K562 (cell line): ENCODE measurements around the gene POLR2J. TPM values are rescaled to one million over a fixed set of nuclear protein-coding genes. Genes with fewer than 3 reads are reported as not detected.

Experiments used
- CTBP1 ChIP-seq: fragments of 450-650 bp; IDR thresholded peaks from 2 replicates; pipeline ENCODE4 v1.6.1; 2016; ENCODE audit warnings: borderline replicate concordance
- DDX20 ChIP-seq: fragments of 450-650 bp; IDR thresholded peaks from 2 replicates; pipeline ENCODE4 v1.6.1; 2016; ENCODE audit warnings: missing genetic modification characterization, low read depth, mild to moderate bottlenecking, missing compliant biosample characterization, moderate library complexity
- EHMT2 ChIP-seq: fragments of 450-650 bp; IDR thresholded peaks from 2 replicates; pipeline ENCODE4 v1.6.1; 2018; ENCODE audit warnings: antibody characterized with exemption
- FOS ChIP-seq: IDR thresholded peaks from 3 replicates; pipeline ENCODE4 v1.6.1; 2011; ENCODE audit not compliant: insufficient read length; ENCODE audit errors: extremely low read depth
- HDAC2 ChIP-seq: fragments of 450-650 bp; IDR thresholded peaks from 2 replicates; pipeline ENCODE4 v1.6.1; 2016; ENCODE audit warnings: mild to moderate bottlenecking
- HDAC3 ChIP-seq: fragments of 450-650 bp; IDR thresholded peaks from 2 replicates; pipeline ENCODE4 v1.6.1; 2018; ENCODE audit warnings: borderline replicate concordance, mild to moderate bottlenecking, moderate library complexity; ENCODE audit not compliant: partially characterized antibody
- IRF2 ChIP-seq: sonication (generic); formaldehyde crosslinking; IDR thresholded peaks from 2 replicates; pipeline ENCODE4 v1.8.1; 2022; ENCODE audit warnings: mild to moderate bottlenecking, missing genetic modification reagents
- KDM5B ChIP-seq: fragments of 200-600 bp; sonication (generic); IDR thresholded peaks from 2 replicates; pipeline ENCODE4 v1.6.1; 2012; ENCODE audit warnings: low read depth, mild to moderate bottlenecking, moderate library complexity, low read length, control low read depth, inconsistent platforms; ENCODE audit not compliant: insufficient replicate concordance
- MEIS2 ChIP-seq: fragments of 450-650 bp; IDR thresholded peaks from 2 replicates; pipeline ENCODE4 v1.6.1; 2014; ENCODE audit warnings: mild to moderate bottlenecking; ENCODE audit not compliant: partially characterized antibody
- RBFOX2 ChIP-seq: fragments of 200-400 bp; formaldehyde crosslinking; IDR thresholded peaks from 2 replicates; pipeline ENCODE4 v1.6.1; 2017; ENCODE audit warnings: low read depth, mild to moderate bottlenecking, low read length, moderate library complexity
- SP2 ChIP-seq: IDR thresholded peaks from 2 replicates; pipeline ENCODE4 v1.6.1; 2011; ENCODE audit warnings: mild to moderate bottlenecking, low read depth, low read length, moderate library complexity; ENCODE audit not compliant: poor library complexity, severe bottlenecking; ENCODE audit errors: extremely low read depth
- SRSF3 ChIP-seq: fragments of 200-400 bp; formaldehyde crosslinking; IDR thresholded peaks from 2 replicates; pipeline ENCODE4 v1.6.1; 2016; ENCODE audit warnings: mild to moderate bottlenecking, low read length, moderate library complexity; ENCODE audit not compliant: insufficient read depth
- STAT5B ChIP-seq: fragments of 250-450 bp; sonication (Bioruptor Pico); IDR thresholded peaks from 2 replicates; pipeline ENCODE4 v1.8.0; 2021; ENCODE audit warnings: mild to moderate bottlenecking, inconsistent platforms
- TFAP4 ChIP-seq: sonication (generic); formaldehyde crosslinking; IDR thresholded peaks from 2 replicates; pipeline ENCODE4 v1.8.0; 2022; ENCODE audit warnings: missing genetic modification reagents, mild to moderate bottlenecking, moderate library complexity, borderline replicate concordance
- YBX1 ChIP-seq: fragments of 450-650 bp; IDR thresholded peaks from 2 replicates; pipeline ENCODE4 v1.7.1; 2016; ENCODE audit warnings: mild to moderate bottlenecking
- YY1 ChIP-seq, 3 experiments: IDR thresholded peaks; 2 replicates each; pipeline ENCODE4 v1.6.1; 2011; ENCODE audit warnings: low read length in 2 of 3, mild to moderate bottlenecking in 2 of 3, moderate library complexity in 2 of 3, borderline replicate concordance in 1 of 3, control low read depth in 1 of 3, low read depth in 1 of 3; ENCODE audit not compliant: insufficient read depth in 3 of 3, insufficient replicate concordance in 2 of 3, control insufficient read depth in 1 of 3, insufficient read length in 1 of 3; ENCODE audit errors: extremely low read depth in 1 of 3
- ZBTB1 ChIP-seq: sonication (generic); formaldehyde crosslinking; IDR thresholded peaks from 2 replicates; pipeline ENCODE4 v1.8.1; 2023; ENCODE audit warnings: missing genetic modification reagents, low read depth, mild to moderate bottlenecking, borderline replicate concordance
- ZBTB34 ChIP-seq: fragments of 250-450 bp; sonication (Bioruptor Pico); IDR thresholded peaks from 2 replicates; pipeline ENCODE4 v1.8.0; 2021; ENCODE audit warnings: mild to moderate bottlenecking, moderate library complexity
- ZNF592 ChIP-seq: fragments of 450-650 bp; IDR thresholded peaks from 2 replicates; pipeline ENCODE4 v1.6.1; 2017; ENCODE audit warnings: antibody characterized with exemption, mild to moderate bottlenecking
- ZNF696 ChIP-seq: fragments of 250-450 bp; sonication (Bioruptor Pico); conservative IDR thresholded peaks from 2 replicates; pipeline ENCODE4 v1.4.0; 2020; ENCODE audit warnings: mild to moderate bottlenecking, moderate library complexity
- ZNF707 ChIP-seq: fragments of 250-450 bp; sonication (Bioruptor Pico); conservative IDR thresholded peaks from 2 replicates; pipeline ENCODE4 v1.8.0; 2022; ENCODE audit warnings: inconsistent platforms, mild to moderate bottlenecking, moderate library complexity
- polyA plus RNA-seq, 8 experiments: library from polyadenylated mRNA; depleted of rRNA in 4 of 8; stranded (reverse) in 5 of 8; unstranded in 3 of 8; fragments of >200 nt; fragmentation: Nextera tagmentation in 2 of 8; fragmentation: Illumina TruSeq in 1 of 8; extraction: Ambion mirVana in 2 of 8; extraction: Trizol in 1 of 8; gene quantifications; 2 replicates each; pipeline versions ENCODE4 v1.2.1 to v1.2.3, GENCODE V29; 2011 to 2014; ENCODE audit warnings: inconsistent platforms in 1 of 8, missing spikeins in 1 of 8
- total RNA-seq, 7 experiments: library from RNA; depleted of rRNA in 6 of 7; stranded (reverse); fragments of >200 nt in 6 of 7; fragmentation: Illumina TruSeq in 2 of 7; extraction: Trizol in 2 of 7; gene quantifications; 2 replicates each; pipeline versions ENCODE4 v1.2.1 to v1.2.3, GENCODE V29; 2011 to 2021; ENCODE audit warnings: low replicate concordance in 1 of 7

The POLR2J gene
- total and polyA plus RNA-seq, 9 of the 15 experiments (the other 6 are each of a cell fraction or from before 2014, with no cell fraction given), result 32.3 to 220 (median 113) TPM

GRCh38 chr7:102444961-102445673, 33.6 kb downstream of the POLR2J start (continued):
- TF ChIP-seq ZBTB34 (CRISPR knock-in tag), result no peak
- TF ChIP-seq ZNF696 (CRISPR knock-in tag), result no peak
- no peak for TF ChIP-seq FOS
- peak; percentile 53 for TF ChIP-seq MEIS2
- no peak for TF ChIP-seq YY1 (IDR thresholded peaks at IDR 0.05; ENCODE audit: borderline replicate concordance in 1 of 3, control insufficient read depth in 1 of 3, extremely low read depth in 1 of 3, insufficient read depth in 3 of 3, insufficient read length in 1 of 3, insufficient replicate concordance in 2 of 3, low read depth in 1 of 3, low read length in 2 of 3)
- TF ChIP-seq ZNF592, result peak; percentile 54; the same call in 1 of the 2 replicates
- no peak for TF ChIP-seq SRSF3
- TF ChIP-seq YBX1, result no peak
- TF ChIP-seq HDAC2, result no peak
- TF ChIP-seq EHMT2, result no peak
- 0 out of 2 replicates have a peak, but pooled peaks have one; percentile 25 for TF ChIP-seq TFAP4 (CRISPR knock-in tag)
- TF ChIP-seq KDM5B, result no peak
- TF ChIP-seq STAT5B (CRISPR knock-in tag), result no peak
- TF ChIP-seq SP2, result no peak
- no peak for TF ChIP-seq IRF2 (CRISPR knock-in tag)
- no peak for TF ChIP-seq DDX20
- TF ChIP-seq RBFOX2, result no peak
- TF ChIP-seq HDAC3, result no peak
- TF ChIP-seq ZNF707 (CRISPR knock-in tag), result no peak
- 0 out of 2 replicates have a peak, but pooled peaks have one; percentile 20 for TF ChIP-seq CTBP1
- TF ChIP-seq ZBTB1 (CRISPR knock-in tag), result 0 out of 2 replicates have a peak, but pooled peaks have one; percentile 42
